SH-SY5Y (cell line): Measurements from ENCODE around the gene CERT1.

ENCODE experiments used
- GATA2 ChIP-seq: IDR thresholded peaks from 2 replicates; pipeline ENCODE4 v1.6.1; 2011; ENCODE audit warnings: mild to moderate bottlenecking, low read depth, low read length
- GATA3 ChIP-seq: IDR thresholded peaks from 2 replicates; pipeline ENCODE4 v1.6.1; 2011; ENCODE audit warnings: low read depth, mild to moderate bottlenecking, low read length, moderate library complexity

DNA sequence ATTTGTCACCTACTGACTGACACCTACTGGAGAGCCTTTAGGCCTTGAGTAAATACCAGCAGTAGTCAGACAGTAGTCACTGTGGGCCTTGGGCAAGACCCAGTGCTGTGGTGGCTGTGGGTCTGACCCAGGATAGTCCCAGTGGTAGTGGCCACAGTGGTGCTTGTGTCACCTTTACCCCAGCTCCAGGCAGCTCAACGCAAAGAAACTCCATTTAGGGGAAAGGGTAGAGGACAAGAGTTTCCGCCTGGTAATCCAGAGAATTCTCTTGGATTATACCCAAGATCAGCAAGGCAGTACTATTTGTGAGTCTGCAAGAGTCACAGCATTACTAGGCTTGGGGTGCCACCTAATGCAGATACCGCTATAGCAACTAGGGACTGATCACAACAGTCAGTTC, 28.9 kb downstream of the CERT1 start:
- no peak for TF ChIP-seq GATA2
- no peak for TF ChIP-seq GATA3
